Measurements from ENCODE around the gene ASCC2.

ASCC2 gene

DNA sequence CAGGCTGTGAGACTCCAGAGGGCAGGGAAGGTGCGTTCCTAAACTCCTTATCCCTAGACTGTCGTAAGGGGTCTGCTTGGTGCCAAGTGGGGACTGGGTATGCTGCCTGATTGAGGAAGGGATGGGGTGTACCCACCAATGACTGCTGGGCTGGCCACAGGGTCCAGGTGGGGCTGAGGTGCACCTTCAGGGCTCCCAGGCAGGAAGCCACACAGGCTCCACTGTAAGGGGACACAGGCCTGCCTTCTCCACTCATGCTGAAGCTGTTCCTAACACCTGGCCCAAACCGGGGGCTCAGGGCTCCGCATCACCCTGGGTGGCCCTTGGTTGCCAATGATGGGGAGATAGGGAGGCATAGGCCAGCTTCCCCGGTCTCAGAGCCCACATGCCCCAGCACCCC is 97.9 kb downstream of the ASCC2 start:
- H3K4me3 ChIP-seq: no peak overlapping the region
- H3K27ac ChIP-seq: no peak overlapping the region

- Histone ChIP-seq H3K4me3 (no peak overlapping the region), H3K27ac (no peak overlapping the region)
These were observed 98.7 kb downstream of the ASCC2 start for GRCh38 chr22:29739346-29739875.

Measured in skin epidermis (tissue), 12 donors.